Head of caudate nucleus (tissue), 42 donors: ENCODE data around the gene LYZL1.
"Not testable (repeated sequence)": the region's sequence is repeated elsewhere in the genome, so short reads cannot be mapped to it uniquely, and the experiment has no call there.

Experiments
- DNase-seq, 42 donors: peaks; one replicate each; pipeline versions ENCODE4 v3.0.0 to v3.0.0-alpha.2; 2020 to 2021; ENCODE audit warnings: mixed read lengths in 7 of 42
- intact Hi-C: fragments of 100-400 bp; cut with DNase I; formaldehyde crosslinking; loops from one replicate; pipeline ENCODE4 v1.15.0; 2022

The LYZL1 gene

GRCh38 chr10:29321656-29322055 is 32.8 kb downstream of the LYZL1 start:
- intact Hi-C loops, result no loop called here
- no peak for DNase-seq

GRCh38 chr10:29322918-29323317 is 34.0 kb downstream of the LYZL1 start:
- intact Hi-C loops, result no loop called here
- DNase-seq, result no peak

GRCh38 chr10:29323367-29323766 is 34.5 kb downstream of the LYZL1 start:
- intact Hi-C loops, result no loop called here
- no peak for DNase-seq

- intact Hi-C loops, result no loop called here
- no peak for DNase-seq
Observed at GRCh38 chr10:29324220-29324841, 35.5 kb downstream of the LYZL1 start.

- intact Hi-C loops, result no loop called here
- DNase-seq, result no peak
Observed at GRCh38 chr10:29326299-29326698, 37.4 kb downstream of the LYZL1 start.

GRCh38 chr10:29326886-29327745 is 38.2 kb downstream of the LYZL1 start:
- DNase-seq, result no peak
- intact Hi-C loops, result no loop called here

- intact Hi-C loops, result no loop called here
- DNase-seq, result no peak
Observed at GRCh38 chr10:29327746-29328102, 38.9 kb downstream of the LYZL1 start.

GRCh38 chr10:29328983-29329382 is 40.1 kb downstream of the LYZL1 start:
- DNase-seq, result no peak
- intact Hi-C loops, result no loop called here

GRCh38 chr10:29329420-29329819 is 40.5 kb downstream of the LYZL1 start:
- no peak for DNase-seq
- intact Hi-C loops, result no loop called here

- no peak for DNase-seq
- intact Hi-C loops, result no loop called here
Observed at GRCh38 chr10:29332061-29332760, 43.3 kb downstream of the LYZL1 start.

GRCh38 chr10:29332761-29333148 is 43.9 kb downstream of the LYZL1 start:
- intact Hi-C loops, result no loop called here
- DNase-seq, result no peak

- DNase-seq, intact Hi-C loops: not testable (repeated sequence)
Observed at GRCh38 chr10:29337526-29337925, 48.7 kb downstream of the LYZL1 start.

GRCh38 chr10:29343607-29344038 is 54.8 kb downstream of the LYZL1 start:
- DNase-seq, result no peak
- intact Hi-C loops, result no loop called here

- no peak for DNase-seq
- intact Hi-C loops, result no loop called here
Observed at GRCh38 chr10:29344073-29344820, 55.4 kb downstream of the LYZL1 start.

- DNase-seq, result no peak
- intact Hi-C loops, result no loop called here
Observed at GRCh38 chr10:29345144-29345909, 56.5 kb downstream of the LYZL1 start.

- no peak for DNase-seq
Observed at GRCh38 chr10:29345910-29346209, 57.0 kb downstream of the LYZL1 start.

GRCh38 chr10:29346296-29347001 is 57.6 kb downstream of the LYZL1 start:
- intact Hi-C loops, result no loop called here
- no peak for DNase-seq

More at GRCh38 chr10:29345910-29346209, 57.0 kb downstream of the LYZL1 start:
- intact Hi-C loops, result no loop called here

GRCh38 chr10:29348836-29349235 is 60.0 kb downstream of the LYZL1 start:
- DNase-seq, result no peak
- intact Hi-C loops, result no loop called here
